Measurements from ENCODE around the gene RSPH4A.

The RSPH4A gene

GRCh38 chr6:116615937-116616736 lies at the start of gene RSPH4A:
Gene RSPH4A, plus strand, starts transcription at chr6:116616479. Its CDS starts 145 bp downstream, at chr6:116616624.
- H3K4me1 ChIP-seq (ENCODE audit: control insufficient read depth, insufficient read depth, low read length, unreplicated experiment) = peaks cover 6% of the 10 kb centered on the region
- no peaks in the 10 kb centered on the region for H3K36me3 ChIP-seq (ENCODE audit: insufficient read depth, low read length)
- H3K27ac ChIP-seq (ENCODE audit: low read depth, low read length) = no peak within 1 kb of the TSS
- H2AFZ ChIP-seq (ENCODE audit: low read length, unreplicated experiment) = peak within 1 kb of the TSS; percentile 90
- H3K79me2 ChIP-seq (ENCODE audit: control insufficient read depth, insufficient read depth, low read length, unreplicated experiment) = no peaks in the 10 kb centered on the region
- H3K4me3 ChIP-seq (ENCODE audit: low read depth, low read length) = peak within 1 kb of the TSS; percentile 83
- H3K27me3 ChIP-seq (ENCODE audit: insufficient read depth, low read length) = peaks cover 10% of the 10 kb centered on the region; the same call in 1 of the 2 replicates

GRCh38 chr6:116568111-116568510 lies 48.2 kb upstream of the RSPH4A start:
- Histone ChIP-seq H3K79me2 (ENCODE audit: control insufficient read depth, insufficient read depth, low read length, unreplicated experiment) (peaks cover 28% of the 10 kb centered on the region), H3K4me1 (ENCODE audit: control insufficient read depth, insufficient read depth, low read length, unreplicated experiment) (peaks cover 20% of the 10 kb centered on the region), H3K4me3 (ENCODE audit: low read depth, low read length) (no peak overlapping the region), H3K27me3 (ENCODE audit: insufficient read depth, low read length) (no peaks in the 10 kb centered on the region), H2AFZ (ENCODE audit: low read length, unreplicated experiment) (no peak overlapping the region), H3K27ac (ENCODE audit: low read depth, low read length) (no peak overlapping the region), H3K36me3 (ENCODE audit: insufficient read depth, low read length) (no peaks in the 10 kb centered on the region)

- Histone ChIP-seq H3K36me3 (ENCODE audit: insufficient read depth, low read length) (peaks cover 3% of the 10 kb centered on the region; the same call in 1 of the 2 replicates), H2AFZ (ENCODE audit: low read length, unreplicated experiment) (no peak overlapping the region), H3K4me3 (ENCODE audit: low read depth, low read length) (peak overlapping the region; percentile 88; the same call in 1 of the 2 replicates), H3K27ac (ENCODE audit: low read depth, low read length) (no peak overlapping the region), H3K27me3 (ENCODE audit: insufficient read depth, low read length) (no peaks in the 10 kb centered on the region), H3K4me1 (ENCODE audit: control insufficient read depth, insufficient read depth, low read length, unreplicated experiment) (peaks cover 24% of the 10 kb centered on the region), H3K79me2 (ENCODE audit: control insufficient read depth, insufficient read depth, low read length, unreplicated experiment) (peaks cover 38% of the 10 kb centered on the region)
Observed at GRCh38 chr6:116568821-116569755, 47.2 kb upstream of the RSPH4A start.

DNA sequence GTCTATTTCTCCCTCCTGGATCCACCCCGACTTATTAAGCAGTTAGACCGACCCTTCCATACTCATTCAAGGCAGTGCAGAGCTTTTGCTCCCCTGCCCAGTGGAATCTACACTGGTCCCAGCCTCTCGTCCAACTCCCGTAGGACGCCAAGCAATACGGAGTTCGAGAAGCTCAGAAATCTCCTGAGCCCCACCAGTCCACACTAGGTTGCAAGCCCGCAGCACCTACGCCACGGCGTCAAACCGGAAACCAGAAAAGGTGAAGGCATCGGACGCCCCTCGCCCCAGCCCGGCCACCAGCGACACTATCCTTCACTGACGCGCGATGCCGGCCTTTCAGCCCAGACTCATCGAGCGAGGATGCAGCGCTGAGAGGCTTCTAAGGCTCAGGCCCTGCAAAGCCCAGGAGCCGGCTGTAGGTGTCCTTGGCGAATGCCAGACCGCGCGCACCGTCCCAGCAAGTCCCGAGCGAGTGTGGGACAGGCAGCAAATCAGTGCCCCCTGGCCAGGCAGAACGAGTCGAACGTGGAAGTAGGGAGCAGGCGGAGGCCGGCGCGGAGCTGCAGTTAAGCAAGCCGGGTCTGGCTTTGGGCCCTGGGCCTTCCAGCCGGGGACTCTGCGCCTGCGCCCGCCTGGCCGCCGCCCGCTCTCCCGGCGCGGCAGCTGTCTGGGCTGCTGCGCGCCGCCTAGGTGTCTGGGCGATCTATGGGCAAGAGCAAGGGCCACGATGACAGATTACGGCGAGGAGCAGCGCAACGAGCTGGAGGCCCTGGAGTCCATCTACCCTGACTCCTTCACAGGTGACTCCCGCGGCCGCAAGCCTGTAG lies 45.2 kb upstream of the RSPH4A start, which contains the start of gene RWDD1:
TSS of gene RWDD1 (plus strand) at position 649 of the 827 bp plus-strand sequence. CDS start at position 728, 79 bp downstream.
- Histone ChIP-seq H2AFZ (ENCODE audit: low read length, unreplicated experiment) (peak within 1 kb of the TSS; percentile 92), H3K79me2 (ENCODE audit: control insufficient read depth, insufficient read depth, low read length, unreplicated experiment) (peaks cover 53% of the 10 kb centered on the region), H3K36me3 (ENCODE audit: insufficient read depth, low read length) (peaks cover 13% of the 10 kb centered on the region), H3K4me1 (ENCODE audit: control insufficient read depth, insufficient read depth, low read length, unreplicated experiment) (peaks cover 21% of the 10 kb centered on the region), H3K27ac (ENCODE audit: low read depth, low read length) (peak within 1 kb of the TSS; percentile 75), H3K4me3 (ENCODE audit: low read depth, low read length) (peak within 1 kb of the TSS; percentile 88), H3K27me3 (ENCODE audit: insufficient read depth, low read length) (no peaks in the 10 kb centered on the region)

DNA sequence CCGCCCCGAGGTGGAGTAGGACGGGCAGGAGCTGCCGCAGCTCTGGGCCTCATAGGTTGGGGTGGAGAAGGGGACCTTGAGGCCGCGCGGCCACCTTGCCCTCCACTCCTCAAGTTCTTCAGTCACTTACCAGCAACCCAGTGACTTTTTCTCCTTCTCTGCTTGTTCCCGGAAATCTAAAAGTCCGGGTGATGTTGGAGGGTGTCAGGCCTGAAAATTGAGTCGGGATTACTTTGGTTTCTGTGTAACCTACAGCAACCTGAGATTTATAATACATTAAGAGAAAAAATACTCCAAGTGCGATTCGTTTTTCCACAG lies 44.6 kb upstream of the RSPH4A start:
- Histone ChIP-seq H3K27ac (ENCODE audit: low read depth, low read length) (peak overlapping the region; percentile 75), H3K4me1 (ENCODE audit: control insufficient read depth, insufficient read depth, low read length, unreplicated experiment) (peaks cover 21% of the 10 kb centered on the region), H3K79me2 (ENCODE audit: control insufficient read depth, insufficient read depth, low read length, unreplicated experiment) (peaks cover 59% of the 10 kb centered on the region), H3K27me3 (ENCODE audit: insufficient read depth, low read length) (no peaks in the 10 kb centered on the region), H3K36me3 (ENCODE audit: insufficient read depth, low read length) (peaks cover 15% of the 10 kb centered on the region), H3K4me3 (ENCODE audit: low read depth, low read length) (peak overlapping the region; percentile 88), H2AFZ (ENCODE audit: low read length, unreplicated experiment) (peak overlapping the region; percentile 92)

- peak overlapping the region; percentile 92 for H2AFZ ChIP-seq (ENCODE audit: low read length, unreplicated experiment)
- no peaks in the 10 kb centered on the region for H3K27me3 ChIP-seq (ENCODE audit: insufficient read depth, low read length)
- peak overlapping the region; percentile 88 for H3K4me3 ChIP-seq (ENCODE audit: low read depth, low read length)
- peak overlapping the region; percentile 75 for H3K27ac ChIP-seq (ENCODE audit: low read depth, low read length)
- peaks cover 21% of the 10 kb centered on the region for H3K4me1 ChIP-seq (ENCODE audit: control insufficient read depth, insufficient read depth, low read length, unreplicated experiment)
- H3K79me2 ChIP-seq (ENCODE audit: control insufficient read depth, insufficient read depth, low read length, unreplicated experiment) = peaks cover 64% of the 10 kb centered on the region
- H3K36me3 ChIP-seq (ENCODE audit: insufficient read depth, low read length) = peaks cover 15% of the 10 kb centered on the region
Observed at GRCh38 chr6:116572162-116572561, 44.1 kb upstream of the RSPH4A start.

DNA sequence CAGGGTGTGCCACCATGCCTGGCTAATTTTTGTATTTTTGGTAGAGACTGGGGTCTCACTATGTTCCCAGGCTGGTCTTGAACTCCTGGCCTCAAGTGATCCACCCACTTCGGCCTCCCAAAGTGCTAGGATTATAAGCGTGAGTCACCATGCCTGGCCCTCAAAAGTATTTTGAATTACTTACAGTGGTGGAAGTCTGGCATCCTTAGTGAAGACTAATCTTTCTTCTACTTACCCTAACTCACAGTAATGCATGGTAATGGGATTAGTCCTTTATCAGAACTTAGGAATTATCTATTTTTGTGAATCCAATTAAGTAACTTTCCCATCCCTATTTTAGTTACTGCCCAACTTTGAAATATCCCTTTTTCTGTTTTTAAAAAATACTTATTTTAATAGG lies 41.1 kb upstream of the RSPH4A start:
- Histone ChIP-seq H2AFZ (ENCODE audit: low read length, unreplicated experiment) (no peak overlapping the region), H3K79me2 (ENCODE audit: control insufficient read depth, insufficient read depth, low read length, unreplicated experiment) (peaks cover 84% of the 10 kb centered on the region), H3K36me3 (ENCODE audit: insufficient read depth, low read length) (peaks cover 15% of the 10 kb centered on the region), H3K4me3 (ENCODE audit: low read depth, low read length) (no peak overlapping the region), H3K27ac (ENCODE audit: low read depth, low read length) (no peak overlapping the region), H3K27me3 (ENCODE audit: insufficient read depth, low read length) (no peaks in the 10 kb centered on the region), H3K4me1 (ENCODE audit: control insufficient read depth, insufficient read depth, low read length, unreplicated experiment) (peaks cover 9% of the 10 kb centered on the region)

DNA sequence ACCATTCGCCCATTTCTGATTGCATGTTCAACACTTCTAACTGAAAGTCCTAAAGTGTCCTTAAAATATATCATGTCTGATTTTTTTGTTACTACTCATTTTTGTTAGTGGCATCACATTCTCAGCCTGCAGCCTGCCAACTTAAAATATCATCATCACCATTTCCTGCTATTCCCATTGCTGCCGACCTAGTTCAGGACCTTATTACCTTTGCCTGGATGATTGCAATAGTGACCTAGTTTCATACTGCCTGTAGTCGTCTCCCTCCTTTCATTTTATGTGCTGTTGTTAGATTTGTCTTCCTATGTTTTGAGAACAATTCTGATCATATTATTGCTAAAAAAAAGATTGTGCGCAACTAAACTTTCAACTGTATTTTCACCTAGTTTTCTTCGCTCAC lies 38.8 kb upstream of the RSPH4A start:
- H3K79me2 ChIP-seq (ENCODE audit: control insufficient read depth, insufficient read depth, low read length, unreplicated experiment) = peaks cover 67% of the 10 kb centered on the region
- no peak overlapping the region for H2AFZ ChIP-seq (ENCODE audit: low read length, unreplicated experiment)
- H3K27me3 ChIP-seq (ENCODE audit: insufficient read depth, low read length) = no peaks in the 10 kb centered on the region
- no peak overlapping the region for H3K27ac ChIP-seq (ENCODE audit: low read depth, low read length)
- no peak overlapping the region for H3K4me3 ChIP-seq (ENCODE audit: low read depth, low read length)
- peaks cover 8% of the 10 kb centered on the region for H3K4me1 ChIP-seq (ENCODE audit: control insufficient read depth, insufficient read depth, low read length, unreplicated experiment)
- H3K36me3 ChIP-seq (ENCODE audit: insufficient read depth, low read length) = peaks cover 18% of the 10 kb centered on the region

DNA sequence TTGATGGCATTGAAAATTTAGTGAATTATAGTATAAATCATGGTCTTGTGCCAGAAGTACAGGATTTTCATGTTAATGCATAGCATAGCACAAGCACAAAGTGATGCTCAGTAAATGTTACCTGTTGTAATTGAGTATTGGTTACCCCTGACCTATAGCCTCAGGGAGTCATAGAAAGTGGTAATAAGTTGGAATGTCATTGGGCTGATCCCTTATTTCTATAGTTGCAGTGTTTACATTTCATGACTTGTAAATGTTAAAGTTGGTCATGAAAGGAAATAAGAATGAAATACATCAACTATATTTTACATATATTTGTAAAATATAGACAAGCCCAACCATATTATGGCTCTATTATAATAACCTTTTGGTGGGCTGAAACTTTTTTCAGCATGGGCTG lies 37.9 kb upstream of the RSPH4A start:
- H3K27me3 ChIP-seq (ENCODE audit: insufficient read depth, low read length) = no peaks in the 10 kb centered on the region
- no peak overlapping the region for H2AFZ ChIP-seq (ENCODE audit: low read length, unreplicated experiment)
- H3K4me3 ChIP-seq (ENCODE audit: low read depth, low read length) = no peak overlapping the region
- peaks cover 2% of the 10 kb centered on the region for H3K4me1 ChIP-seq (ENCODE audit: control insufficient read depth, insufficient read depth, low read length, unreplicated experiment)
- H3K27ac ChIP-seq (ENCODE audit: low read depth, low read length) = no peak overlapping the region
- H3K79me2 ChIP-seq (ENCODE audit: control insufficient read depth, insufficient read depth, low read length, unreplicated experiment) = peaks cover 59% of the 10 kb centered on the region
- peaks cover 21% of the 10 kb centered on the region for H3K36me3 ChIP-seq (ENCODE audit: insufficient read depth, low read length)

DNA sequence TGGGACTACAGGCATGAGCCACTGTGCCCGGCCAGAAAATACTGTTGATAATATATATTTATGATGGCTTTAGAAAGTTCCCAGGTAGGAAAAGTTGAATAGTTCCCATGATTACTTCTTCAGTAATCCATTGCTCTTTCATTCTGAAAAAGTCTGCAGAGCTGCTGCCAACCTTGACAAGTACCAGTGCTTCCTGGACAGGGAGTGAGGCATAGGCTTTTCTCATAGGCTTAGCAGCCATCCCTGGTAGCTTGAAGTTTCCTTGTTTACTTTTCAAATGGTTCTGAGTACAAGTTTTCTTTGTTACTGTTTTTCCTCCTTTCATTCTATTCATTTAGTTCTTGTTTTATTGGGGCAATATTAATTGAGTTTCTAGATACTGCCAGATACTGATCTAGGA lies 37.1 kb upstream of the RSPH4A start:
- H3K4me3 ChIP-seq (ENCODE audit: low read depth, low read length) = no peak overlapping the region
- no peak overlapping the region for H2AFZ ChIP-seq (ENCODE audit: low read length, unreplicated experiment)
- H3K36me3 ChIP-seq (ENCODE audit: insufficient read depth, low read length) = peaks cover 17% of the 10 kb centered on the region
- no peaks in the 10 kb centered on the region for H3K4me1 ChIP-seq (ENCODE audit: control insufficient read depth, insufficient read depth, low read length, unreplicated experiment)
- H3K27me3 ChIP-seq (ENCODE audit: insufficient read depth, low read length) = no peaks in the 10 kb centered on the region
- H3K79me2 ChIP-seq (ENCODE audit: control insufficient read depth, insufficient read depth, low read length, unreplicated experiment) = peaks cover 54% of the 10 kb centered on the region
- no peak overlapping the region for H3K27ac ChIP-seq (ENCODE audit: low read depth, low read length)
